HG02642 (cell line): ENCODE results near the gene FMO4.
"Not testable (repeated sequence)": the region's sequence is repeated elsewhere in the genome, so short reads cannot be mapped to it uniquely, and the experiment has no call there.

Source experiments
- ATAC-seq: cut with Tn5 transposase; IDR thresholded peaks from one replicate; pipeline ENCODE4 v1.9.1; 2021; ENCODE audit warnings: mild to moderate bottlenecking; ENCODE audit not compliant: unreplicated experiment, poor library complexity

The FMO4 gene, protein sequence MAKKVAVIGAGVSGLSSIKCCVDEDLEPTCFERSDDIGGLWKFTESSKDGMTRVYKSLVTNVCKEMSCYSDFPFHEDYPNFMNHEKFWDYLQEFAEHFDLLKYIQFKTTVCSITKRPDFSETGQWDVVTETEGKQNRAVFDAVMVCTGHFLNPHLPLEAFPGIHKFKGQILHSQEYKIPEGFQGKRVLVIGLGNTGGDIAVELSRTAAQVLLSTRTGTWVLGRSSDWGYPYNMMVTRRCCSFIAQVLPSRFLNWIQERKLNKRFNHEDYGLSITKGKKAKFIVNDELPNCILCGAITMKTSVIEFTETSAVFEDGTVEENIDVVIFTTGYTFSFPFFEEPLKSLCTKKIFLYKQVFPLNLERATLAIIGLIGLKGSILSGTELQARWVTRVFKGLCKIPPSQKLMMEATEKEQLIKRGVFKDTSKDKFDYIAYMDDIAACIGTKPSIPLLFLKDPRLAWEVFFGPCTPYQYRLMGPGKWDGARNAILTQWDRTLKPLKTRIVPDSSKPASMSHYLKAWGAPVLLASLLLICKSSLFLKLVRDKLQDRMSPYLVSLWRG

GRCh38 chr1:171313835-171314320 is at the start of gene FMO4:
FMO4 (plus strand) TSS chr1:171314183; CDS start chr1:171319826, 5,643 bp downstream.
- peak; percentile 100 for ATAC-seq

DNA sequence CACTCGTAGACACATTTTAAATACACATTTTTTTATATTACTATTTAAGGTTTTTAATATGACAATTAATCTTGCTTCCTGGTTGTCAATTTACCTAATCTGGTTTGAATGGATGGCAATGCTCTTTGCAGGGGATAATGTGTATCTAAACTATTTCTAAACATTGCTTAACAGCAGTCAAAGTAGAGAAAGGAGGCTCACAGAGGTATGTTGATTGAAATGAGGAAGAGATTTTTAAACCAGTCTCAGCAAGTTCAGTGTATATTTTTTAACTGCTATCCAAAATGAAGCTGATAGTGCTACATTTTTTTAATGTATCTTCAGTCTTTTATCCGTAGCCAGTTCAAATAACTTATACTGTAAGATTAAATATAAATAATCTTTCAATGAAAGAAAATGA is 48.3 kb upstream of the FMO4 start:
- no peak for ATAC-seq

- ATAC-seq = no peak
Measured at GRCh38 chr1:171266930-171267329, 47.1 kb upstream of the FMO4 start.

GRCh38 chr1:171267391-171267790 is 46.6 kb upstream of the FMO4 start:
- ATAC-seq = no peak

DNA sequence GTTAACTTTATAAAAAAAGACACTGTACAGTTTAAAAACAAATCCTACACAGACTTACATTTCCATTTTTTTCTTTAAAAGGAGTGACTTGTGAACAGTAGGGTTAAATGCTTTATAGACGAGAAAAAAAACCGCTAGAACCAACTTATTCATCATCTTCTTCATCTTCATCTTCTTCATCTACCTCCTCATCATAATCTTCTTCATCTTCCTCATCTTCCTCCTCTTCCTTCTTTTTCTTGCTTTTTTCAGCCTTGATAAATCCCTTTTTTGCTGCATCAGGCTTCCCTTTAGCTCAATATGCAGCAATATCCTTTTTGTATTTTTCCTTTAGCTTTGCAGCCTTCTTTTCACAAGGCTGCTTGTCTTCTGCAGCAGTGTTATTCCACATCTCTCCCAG is 43.2 kb upstream of the FMO4 start:
- no peak for ATAC-seq

GRCh38 chr1:171277534-171277933 is 36.4 kb upstream of the FMO4 start:
- no peak for ATAC-seq

DNA sequence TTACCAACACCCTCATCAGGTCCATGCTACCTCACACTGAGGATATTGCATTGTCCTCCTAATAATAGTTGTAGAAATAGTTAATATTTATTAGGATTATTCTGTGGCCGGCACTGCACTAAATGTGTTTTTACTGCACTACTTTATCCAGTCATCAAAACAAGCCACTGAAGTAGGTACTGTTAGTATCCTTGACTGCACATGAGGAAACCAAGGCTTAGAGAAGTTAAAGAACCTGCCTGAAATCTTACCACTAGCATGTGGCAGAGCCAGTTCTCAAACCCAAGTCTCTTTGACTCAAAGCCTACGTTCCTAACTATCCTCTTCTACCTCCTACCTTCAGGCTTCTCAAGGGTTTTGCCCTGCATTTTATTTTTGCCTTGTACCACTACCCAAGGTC is 34.7 kb upstream of the FMO4 start:
- no peak for ATAC-seq

- ATAC-seq = no peak
Measured at GRCh38 chr1:171279678-171280077, 34.3 kb upstream of the FMO4 start.

DNA sequence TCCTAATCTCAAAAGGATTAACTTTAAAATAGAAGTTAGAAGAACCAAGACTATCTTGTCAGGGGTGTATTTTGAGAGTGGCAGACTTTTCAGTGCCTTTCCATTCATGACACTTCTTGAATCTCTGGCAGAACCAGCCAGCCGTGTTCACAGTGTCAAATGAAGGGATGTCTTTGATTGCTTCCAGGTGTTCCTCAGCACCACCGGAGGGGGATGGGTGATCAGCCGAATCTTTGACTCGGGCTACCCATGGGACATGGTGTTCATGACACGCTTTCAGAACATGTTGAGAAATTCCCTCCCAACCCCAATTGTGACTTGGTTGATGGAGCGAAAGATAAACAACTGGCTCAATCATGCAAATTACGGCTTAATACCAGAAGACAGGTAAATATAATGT is 33.4 kb upstream of the FMO4 start:
- no peak for ATAC-seq

GRCh38 chr1:171286032-171286705 is 27.8 kb upstream of the FMO4 start:
- peak; percentile 75 for ATAC-seq

DNA sequence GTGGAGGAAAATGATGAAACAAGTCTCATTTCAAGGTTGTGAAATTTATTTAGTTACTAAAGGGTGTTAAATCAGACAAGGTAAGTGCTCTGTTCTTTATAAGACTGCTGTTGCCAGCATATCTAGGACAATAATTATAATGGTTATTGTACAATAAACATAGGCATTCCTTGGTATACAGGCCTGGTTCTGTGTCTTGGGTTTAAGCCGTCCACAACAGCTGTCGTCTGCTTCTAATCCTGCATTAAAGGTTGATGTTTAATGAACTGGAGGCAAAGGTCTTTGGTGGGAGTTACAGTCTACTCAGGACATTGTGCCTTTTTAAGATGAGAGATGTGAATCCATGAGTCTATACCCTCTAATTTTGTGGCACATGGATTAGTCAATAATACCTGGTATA is 23.4 kb upstream of the FMO4 start:
- ATAC-seq = no peak

DNA sequence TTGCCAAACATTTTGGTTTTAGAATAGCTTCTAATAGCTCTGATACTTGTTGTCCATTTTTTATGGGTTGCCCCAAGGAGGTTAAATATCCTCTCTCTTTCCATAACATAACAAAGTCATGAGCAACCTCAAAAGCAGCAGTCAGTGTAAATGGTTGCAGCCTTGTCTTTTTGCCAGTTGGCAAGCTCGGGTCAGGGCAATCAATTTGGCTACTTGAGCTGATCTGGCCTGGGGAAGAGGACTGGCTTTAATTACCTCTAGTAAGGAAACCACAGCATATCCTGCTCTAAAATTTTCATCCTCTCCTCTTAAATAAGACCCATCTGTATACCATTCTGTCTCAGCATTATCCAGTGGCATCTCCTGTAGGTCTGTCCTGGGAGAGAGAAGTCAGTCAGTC is 21.2 kb upstream of the FMO4 start:
- no peak for ATAC-seq

DNA sequence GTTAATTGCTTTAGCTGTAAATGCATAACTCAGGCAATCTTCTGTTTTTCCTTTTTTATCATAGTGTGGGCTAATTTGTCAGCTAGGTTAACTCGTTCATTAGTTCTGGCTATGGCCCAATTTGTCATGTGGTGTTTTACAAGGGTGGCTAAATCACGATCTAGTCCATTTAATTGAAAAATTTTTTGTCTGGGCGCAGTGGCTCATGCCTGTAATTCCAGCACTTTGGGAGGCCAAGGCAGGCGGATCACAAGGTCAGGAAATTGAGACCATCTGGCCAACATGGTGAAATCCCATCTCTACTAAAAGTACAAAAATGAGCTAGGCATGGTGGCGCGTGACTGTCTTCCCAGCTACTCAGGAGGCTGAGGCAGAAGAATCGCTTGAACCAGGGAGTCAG is 18.6 kb upstream of the FMO4 start:
- ATAC-seq = not testable (repeated sequence)

GRCh38 chr1:171295821-171296220 is 18.2 kb upstream of the FMO4 start:
- no peak for ATAC-seq

GRCh38 chr1:171296897-171297296 is 17.1 kb upstream of the FMO4 start:
- ATAC-seq = no peak

DNA sequence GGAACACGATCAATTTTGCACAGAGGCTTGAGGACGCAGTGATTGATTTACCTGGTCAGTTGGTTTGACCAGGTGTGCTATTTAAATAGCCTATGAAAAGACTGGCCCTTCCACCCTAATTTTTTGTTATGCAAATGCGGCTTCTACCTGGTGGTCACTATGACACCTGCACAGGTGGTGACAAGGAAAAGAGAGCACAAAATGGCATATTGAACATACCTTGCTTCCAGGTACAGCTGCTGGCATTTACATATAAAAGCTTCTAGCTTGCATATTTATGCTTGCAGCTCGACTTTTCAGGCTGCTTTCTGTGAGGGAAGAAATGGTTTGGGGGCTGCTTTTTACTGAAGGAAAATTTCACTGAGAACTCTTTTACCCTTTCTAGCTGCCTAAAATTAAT is 15.3 kb upstream of the FMO4 start:
- ATAC-seq = no peak

GRCh38 chr1:171299342-171299741 is 14.6 kb upstream of the FMO4 start:
- ATAC-seq = no peak

DNA sequence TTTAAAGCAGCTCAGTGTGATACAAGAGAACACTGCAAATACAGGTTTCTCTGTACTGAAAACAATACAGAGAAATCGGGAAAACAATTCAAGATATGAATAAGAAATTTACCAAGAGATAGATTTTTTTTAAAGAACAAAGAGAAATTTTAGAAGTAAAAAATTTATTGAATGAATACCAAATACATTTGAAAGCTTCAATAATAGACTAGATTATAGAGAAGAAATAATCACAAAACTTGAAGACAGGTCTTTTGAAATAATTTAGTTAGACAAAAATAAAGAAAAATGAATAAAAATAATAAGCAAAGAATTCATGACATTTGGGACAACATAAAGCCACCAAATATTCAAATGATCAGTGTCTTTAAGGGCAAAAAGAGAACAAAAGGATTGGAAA is 13.6 kb upstream of the FMO4 start:
- ATAC-seq = no peak

DNA sequence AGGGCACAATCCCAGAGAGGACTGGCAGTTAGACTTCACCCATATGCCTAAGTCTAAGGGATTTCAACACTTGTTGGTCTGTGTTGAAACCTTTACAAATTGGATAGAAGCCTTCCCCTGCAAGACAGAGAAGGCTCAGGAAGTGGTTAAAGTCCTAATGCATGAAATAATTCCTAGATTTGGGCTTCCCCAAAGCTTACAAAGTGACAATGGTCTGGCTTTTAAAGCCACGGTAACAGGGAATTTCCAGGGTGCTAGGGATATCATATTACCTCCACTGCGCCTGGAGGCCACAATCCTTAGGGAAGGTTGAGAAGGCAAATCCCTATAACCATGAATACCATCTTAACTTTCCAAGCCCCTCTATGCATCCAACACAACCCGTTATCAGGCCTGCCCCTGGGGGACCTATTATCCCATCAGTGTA is 3.3 kb upstream of the FMO4 start:
- no peak for ATAC-seq

DNA sequence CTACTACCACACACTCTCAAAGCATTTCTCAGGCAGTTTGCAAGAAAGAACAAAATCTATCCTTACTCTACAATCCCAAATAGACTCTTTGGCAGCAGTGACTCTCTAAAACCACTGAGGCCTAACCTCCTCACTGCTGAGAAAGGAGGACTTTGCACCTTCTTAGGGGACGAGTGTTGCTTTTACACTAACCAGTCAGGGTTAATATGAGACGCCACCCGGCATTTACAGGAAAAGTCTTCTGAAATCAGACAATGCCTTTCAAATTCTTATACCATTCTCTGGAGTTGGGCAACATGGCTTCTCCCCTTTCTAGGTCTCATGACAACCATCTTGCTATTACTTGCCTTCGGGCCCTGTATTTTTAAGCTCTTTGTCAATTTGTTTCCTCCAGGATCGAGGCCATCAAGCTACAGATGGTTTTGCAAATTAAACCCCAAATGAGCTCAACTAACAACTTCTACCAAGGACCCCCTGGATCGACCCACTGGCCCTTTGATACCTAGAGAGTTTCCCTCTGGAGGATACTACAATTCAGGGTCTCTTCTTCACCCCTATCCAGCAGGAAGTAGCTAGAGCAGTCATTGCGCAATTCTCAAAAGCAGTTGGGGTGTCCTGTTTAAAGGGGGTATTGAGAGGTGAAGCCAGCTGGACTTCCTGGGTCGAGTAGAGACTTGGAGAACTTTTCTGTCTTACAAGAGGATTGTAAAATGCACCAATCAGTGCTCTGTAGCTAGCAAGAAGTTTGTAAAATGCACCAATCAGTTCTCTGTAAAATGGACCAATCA is 2.0 kb upstream of the FMO4 start:
- ATAC-seq = no peak
